ENCODE data around the gene GFOD1.

The GFOD1 gene

DNA sequence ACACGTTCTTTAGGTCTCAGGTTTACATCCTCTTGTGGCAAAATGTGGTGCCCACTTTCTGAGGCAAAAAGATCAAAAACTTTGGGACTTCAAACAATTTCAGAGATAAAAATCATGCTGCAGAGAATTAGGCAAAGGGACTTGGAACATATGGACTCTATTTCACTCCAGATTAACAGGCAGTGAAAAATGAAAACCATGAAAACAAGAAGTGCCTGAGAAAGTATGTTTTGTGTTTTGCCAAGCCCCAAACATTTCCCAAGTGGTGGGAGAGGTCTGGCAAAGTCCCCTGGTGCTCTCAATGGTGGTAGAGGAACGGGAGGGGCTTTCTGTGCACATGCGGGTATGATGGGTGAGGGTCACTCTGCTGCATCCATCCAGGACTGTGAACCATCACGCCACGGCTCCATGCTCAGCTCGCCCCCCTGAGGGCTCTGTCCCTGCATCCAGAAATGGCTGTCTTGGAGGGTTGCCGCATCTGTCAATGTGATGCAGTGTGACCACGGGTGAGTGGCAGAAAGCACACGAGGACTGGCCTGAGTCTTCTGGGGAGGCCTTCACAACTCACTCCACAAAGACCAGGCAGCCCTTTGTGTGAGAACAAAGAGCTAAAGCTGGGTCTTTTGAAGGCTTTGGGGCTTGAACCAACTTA is 115.9 kb downstream of the GFOD1 start:
- no peak overlapping the region for H3K9ac ChIP-seq (ENCODE audit: low read depth, low read length, poor library complexity, severe bottlenecking)
- no peak overlapping the region for H3K4me3 ChIP-seq (ENCODE audit: low read length, poor library complexity, severe bottlenecking)
- H2AFZ ChIP-seq (ENCODE audit: low read length): no peak overlapping the region
- H3K9me3 ChIP-seq (ENCODE audit: insufficient read depth, low read depth, low read length): no peaks in the 10 kb centered on the region
- TF ChIP-seq, protein P1, sequence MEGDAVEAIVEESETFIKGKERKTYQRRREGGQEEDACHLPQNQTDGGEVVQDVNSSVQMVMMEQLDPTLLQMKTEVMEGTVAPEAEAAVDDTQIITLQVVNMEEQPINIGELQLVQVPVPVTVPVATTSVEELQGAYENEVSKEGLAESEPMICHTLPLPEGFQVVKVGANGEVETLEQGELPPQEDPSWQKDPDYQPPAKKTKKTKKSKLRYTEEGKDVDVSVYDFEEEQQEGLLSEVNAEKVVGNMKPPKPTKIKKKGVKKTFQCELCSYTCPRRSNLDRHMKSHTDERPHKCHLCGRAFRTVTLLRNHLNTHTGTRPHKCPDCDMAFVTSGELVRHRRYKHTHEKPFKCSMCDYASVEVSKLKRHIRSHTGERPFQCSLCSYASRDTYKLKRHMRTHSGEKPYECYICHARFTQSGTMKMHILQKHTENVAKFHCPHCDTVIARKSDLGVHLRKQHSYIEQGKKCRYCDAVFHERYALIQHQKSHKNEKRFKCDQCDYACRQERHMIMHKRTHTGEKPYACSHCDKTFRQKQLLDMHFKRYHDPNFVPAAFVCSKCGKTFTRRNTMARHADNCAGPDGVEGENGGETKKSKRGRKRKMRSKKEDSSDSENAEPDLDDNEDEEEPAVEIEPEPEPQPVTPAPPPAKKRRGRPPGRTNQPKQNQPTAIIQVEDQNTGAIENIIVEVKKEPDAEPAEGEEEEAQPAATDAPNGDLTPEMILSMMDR (conservative IDR thresholded peaks at IDR 0.05; ENCODE audit: low read length): no peak
- no peak for TF ChIP-seq EZH2phosphoT487 (IDR thresholded peaks at IDR 0.05; ENCODE audit: borderline replicate concordance)
- no peaks in the 10 kb centered on the region for H3K79me2 ChIP-seq (ENCODE audit: insufficient read depth, low read length)
- no peaks in the 10 kb centered on the region for H4K20me1 ChIP-seq (ENCODE audit: insufficient read depth, low read length, poor library complexity, severe bottlenecking)
- H3K4me1 ChIP-seq (ENCODE audit: insufficient read depth, low read length, poor library complexity, severe bottlenecking): peaks cover 17% of the 10 kb centered on the region
- no peaks in the 10 kb centered on the region for H3K27me3 ChIP-seq (ENCODE audit: insufficient read depth, low read length, poor library complexity, severe bottlenecking)
- no peaks in the 10 kb centered on the region for H3K36me3 ChIP-seq (ENCODE audit: insufficient read depth, low read length)
- H3K4me2 ChIP-seq (ENCODE audit: low read depth, low read length, poor library complexity, severe bottlenecking): no peak overlapping the region
- H3K9me2 ChIP-seq (replicated peaks; ENCODE audit: low read depth, low read length): no peaks in the 10 kb centered on the region
- H3F3A ChIP-seq (ENCODE audit: low read depth): no peaks in the 10 kb centered on the region

DNA sequence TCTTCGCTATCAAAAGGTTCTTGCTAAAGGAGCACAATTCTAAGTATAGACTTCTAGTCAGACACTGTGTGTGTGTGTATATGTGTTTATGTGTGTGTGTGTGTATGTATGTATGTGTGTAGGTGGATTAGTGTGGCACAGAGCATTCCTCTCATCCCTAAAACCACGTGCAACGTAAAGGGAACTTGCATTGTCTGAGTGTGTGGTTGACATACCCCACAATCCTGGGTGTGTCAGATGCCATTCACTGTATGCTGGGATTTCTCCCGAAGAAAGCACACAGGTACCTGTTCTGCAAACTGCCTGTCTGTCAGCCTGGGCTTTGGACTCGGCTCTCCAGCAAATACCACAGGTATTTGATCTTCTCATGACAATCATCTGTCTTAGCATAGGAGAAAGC is 116.8 kb downstream of the GFOD1 start:
- Histone ChIP-seq H3K79me2 (ENCODE audit: insufficient read depth, low read length) (no peaks in the 10 kb centered on the region), H3K9ac (ENCODE audit: low read depth, low read length, poor library complexity, severe bottlenecking) (no peak overlapping the region), H3K36me3 (ENCODE audit: insufficient read depth, low read length) (no peaks in the 10 kb centered on the region), H3K9me2 (replicated peaks; ENCODE audit: low read depth, low read length) (no peaks in the 10 kb centered on the region), H4K20me1 (ENCODE audit: insufficient read depth, low read length, poor library complexity, severe bottlenecking) (no peaks in the 10 kb centered on the region), H3F3A (ENCODE audit: low read depth) (no peaks in the 10 kb centered on the region), H3K9me3 (ENCODE audit: insufficient read depth, low read depth, low read length) (no peaks in the 10 kb centered on the region), H3K4me1 (ENCODE audit: insufficient read depth, low read length, poor library complexity, severe bottlenecking) (peaks cover 11% of the 10 kb centered on the region), H3K4me2 (ENCODE audit: low read depth, low read length, poor library complexity, severe bottlenecking) (no peak overlapping the region), H3K4me3 (ENCODE audit: low read length, poor library complexity, severe bottlenecking) (no peak overlapping the region), H2AFZ (ENCODE audit: low read length) (no peak overlapping the region), H3K27me3 (ENCODE audit: insufficient read depth, low read length, poor library complexity, severe bottlenecking) (no peaks in the 10 kb centered on the region)
- TF ChIP-seq, protein P1 (conservative IDR thresholded peaks at IDR 0.05; ENCODE audit: low read length): no peak
- no peak for TF ChIP-seq EZH2phosphoT487 (IDR thresholded peaks at IDR 0.05; ENCODE audit: borderline replicate concordance)

DNA sequence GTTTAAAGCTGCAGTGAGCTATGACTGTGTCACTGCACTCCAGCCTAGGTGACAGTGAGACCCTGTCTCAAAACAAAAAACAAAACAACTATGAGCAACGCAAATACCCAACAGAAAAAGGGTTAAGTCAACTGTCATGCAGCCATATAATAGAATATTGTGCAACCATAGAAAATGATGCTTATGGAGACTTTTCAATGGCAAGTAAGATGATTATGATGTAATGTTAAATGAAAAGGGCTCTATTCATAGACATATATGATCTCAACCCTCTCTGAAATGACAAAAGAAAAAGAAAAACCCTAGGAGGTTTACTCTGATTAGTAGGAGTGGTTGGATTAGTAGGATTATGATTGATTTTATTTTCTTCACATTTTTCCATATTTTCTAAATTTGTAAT is 117.8 kb downstream of the GFOD1 start:
- no peaks in the 10 kb centered on the region for H3K9me3 ChIP-seq (ENCODE audit: insufficient read depth, low read depth, low read length)
- no peak overlapping the region for H2AFZ ChIP-seq (ENCODE audit: low read length)
- H3K9ac ChIP-seq (ENCODE audit: low read depth, low read length, poor library complexity, severe bottlenecking): no peak overlapping the region
- peaks cover 5% of the 10 kb centered on the region for H3K4me1 ChIP-seq (ENCODE audit: insufficient read depth, low read length, poor library complexity, severe bottlenecking)
- H3K4me2 ChIP-seq (ENCODE audit: low read depth, low read length, poor library complexity, severe bottlenecking): no peak overlapping the region
- TF ChIP-seq EZH2phosphoT487 (IDR thresholded peaks at IDR 0.05; ENCODE audit: borderline replicate concordance): no peak
- TF ChIP-seq, protein P1 (conservative IDR thresholded peaks at IDR 0.05; ENCODE audit: low read length): no peak
- H3K9me2 ChIP-seq (replicated peaks; ENCODE audit: low read depth, low read length): no peaks in the 10 kb centered on the region
- no peaks in the 10 kb centered on the region for H3K27me3 ChIP-seq (ENCODE audit: insufficient read depth, low read length, poor library complexity, severe bottlenecking)
- H4K20me1 ChIP-seq (ENCODE audit: insufficient read depth, low read length, poor library complexity, severe bottlenecking): no peaks in the 10 kb centered on the region
- no peaks in the 10 kb centered on the region for H3F3A ChIP-seq (ENCODE audit: low read depth)
- H3K79me2 ChIP-seq (ENCODE audit: insufficient read depth, low read length): no peaks in the 10 kb centered on the region
- no peak overlapping the region for H3K4me3 ChIP-seq (ENCODE audit: low read length, poor library complexity, severe bottlenecking)
- H3K36me3 ChIP-seq (ENCODE audit: insufficient read depth, low read length): peaks cover 6% of the 10 kb centered on the region; the same call in 1 of the 2 replicates
